CD8-positive, alpha-beta memory T cell (primary cell): ENCODE measurements around the gene CARNS1. TPM values are rescaled to one million over a fixed set of nuclear protein-coding genes. Genes with fewer than 3 reads are reported as not detected.

Experiments used
- CTCF ChIA-PET: fragments of 350-600 bp; sonication (Branson Sonifier 250); formaldehyde crosslinking; loops from one replicate; lab custom pipeline; 2021; ENCODE audit warnings: antibody characterized with exemption; lab: Charles Lee
- POLR2A ChIA-PET: fragments of 350-600 bp; sonication (Branson Sonifier 250); formaldehyde crosslinking; loops from one replicate; lab custom pipeline; 2021; ENCODE audit warnings: antibody characterized with exemption; lab: Charles Lee
- DNase-seq, 5 donors: peaks; one replicate each; pipeline versions ENCODE4 v3.0.0 to v3.0.0-alpha.2; 2020 to 2022; ENCODE audit warnings: mixed read lengths in 1 of 5
- H3K27ac ChIP-seq: one replicate; pipeline ENCODE4 v1.7.0; 2013; ENCODE audit warnings: low read depth, mild to moderate bottlenecking, low read length, moderate library complexity
- H3K27me3 ChIP-seq: 2 replicates; pipeline ENCODE4 v1.7.0; 2013; ENCODE audit warnings: low read length, mild to moderate bottlenecking; ENCODE audit not compliant: insufficient read depth, poor library complexity, severe bottlenecking
- H3K36me3 ChIP-seq: 2 replicates; pipeline ENCODE4 v1.7.0; 2013; ENCODE audit warnings: mild to moderate bottlenecking, low read length, moderate library complexity; ENCODE audit not compliant: insufficient read depth
- H3K4me1 ChIP-seq: 2 replicates; pipeline ENCODE4 v1.7.0; 2013; ENCODE audit warnings: mild to moderate bottlenecking, low read length, moderate library complexity; ENCODE audit not compliant: insufficient read depth
- H3K4me3 ChIP-seq: 2 replicates; pipeline ENCODE4 v1.7.0; 2013; ENCODE audit warnings: mild to moderate bottlenecking, low read length
- H3K9me3 ChIP-seq: 2 replicates; pipeline ENCODE4 v1.7.0; 2013; ENCODE audit warnings: mild to moderate bottlenecking, low read length
- H3K27ac Mint-ChIP-seq, 8 donors: one replicate each; pipeline ENCODE4 v1.8.0; 2020 to 2021; ENCODE audit warnings: mixed read lengths in 8 of 8, mild to moderate bottlenecking in 6 of 8, inconsistent platforms in 3 of 8, moderate library complexity in 3 of 8
- H3K27me3 Mint-ChIP-seq, 2 donors: one replicate each; pipeline ENCODE4 v1.8.0; 2020 to 2021; ENCODE audit warnings: mixed read lengths in 2 of 2, mild to moderate bottlenecking in 1 of 2, moderate library complexity in 1 of 2
- H3K36me3 Mint-ChIP-seq, 3 donors: one replicate each; pipeline ENCODE4 v1.8.0; 2020 to 2021; ENCODE audit warnings: mixed read lengths in 3 of 3, inconsistent platforms in 1 of 3, mild to moderate bottlenecking in 1 of 3
- H3K4me1 Mint-ChIP-seq, 3 donors: one replicate each; pipeline ENCODE4 v1.8.0; 2020 to 2021; ENCODE audit warnings: mixed read lengths in 3 of 3, inconsistent platforms in 1 of 3, mild to moderate bottlenecking in 1 of 3
- H3K4me3 Mint-ChIP-seq, 7 donors: one replicate each; pipeline ENCODE4 v1.8.0; 2020 to 2021; ENCODE audit warnings: mixed read lengths in 7 of 7, mild to moderate bottlenecking in 6 of 7, moderate library complexity in 4 of 7, inconsistent platforms in 2 of 7
- H3K9me3 Mint-ChIP-seq, 5 donors: one replicate each; pipeline ENCODE4 v1.8.0; 2020 to 2022; ENCODE audit warnings: mixed read lengths in 5 of 5, mild to moderate bottlenecking in 3 of 5, moderate library complexity in 2 of 5, inconsistent platforms in 1 of 5
- polyA plus RNA-seq: library from polyadenylated mRNA; unstranded; fragments of 300-500 nt; fragmentation: Illumina TruSeq; gene quantifications from one replicate; pipeline ENCODE4 v1.2.3, GENCODE V29; 2021
- total RNA-seq, 2 experiments: library from RNA; stranded (reverse); gene quantifications; one replicate each; pipeline ENCODE4 v1.2.3, GENCODE V29; 2021

CARNS1 gene
- total and polyA plus RNA-seq, 3 experiments from 2014 or later: 1.8 to 2.7 (median 2.0) TPM

DNA sequence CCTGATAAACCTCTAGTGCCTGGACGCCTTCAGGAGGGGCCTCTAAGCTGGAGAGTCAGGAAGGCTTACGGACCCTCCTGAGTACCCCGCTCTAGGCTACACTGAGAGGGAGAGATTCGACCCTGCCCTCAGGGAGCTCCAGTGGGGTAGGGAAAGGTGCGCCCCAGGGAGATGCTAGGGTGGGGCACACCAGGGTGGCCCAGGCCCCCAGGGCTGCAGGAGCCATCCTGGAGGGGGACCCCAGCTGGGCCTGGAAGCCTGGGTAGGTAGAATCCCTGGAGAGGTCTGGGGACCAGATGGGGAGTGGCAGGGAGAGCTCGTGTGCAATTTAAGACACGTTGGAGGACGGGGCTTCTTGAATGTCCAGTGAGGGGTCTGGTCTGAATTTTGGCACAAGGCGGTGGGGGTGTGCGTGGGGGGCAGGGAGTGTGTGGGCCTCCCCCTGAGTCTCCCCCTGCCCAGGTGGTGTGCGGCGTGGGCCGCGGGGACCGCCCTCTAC is 4.7 kb downstream of the CARNS1 start:
- peaks cover 51% of the 10 kb centered on the region for H3K4me1 ChIP-seq
- POLR2A ChIA-PET: interaction anchor here (0.7 to 5.9 kb wide), 10 partner anchors 8 to 67 kb away, joined by 3 to 111 read pairs (median 8); partner anchors contain the start of genes POLD4, PPP1CA, PTPRCAP and RPS6KB2
- peaks cover 42 to 62% (median 52%) of the 10 kb centered on the region in 3 donors for H3K4me1 Mint-ChIP-seq
- H3K27me3 Mint-ChIP-seq: no peaks in the 10 kb centered on the region
- no peaks in the 10 kb centered on the region for H3K9me3 Mint-ChIP-seq
- H3K36me3 Mint-ChIP-seq: no peaks in the 10 kb centered on the region
- no peaks in the 10 kb centered on the region for H3K9me3 ChIP-seq
- H3K27me3 ChIP-seq: no peaks in the 10 kb centered on the region
- H3K27ac ChIP-seq: peak overlapping the region; percentile 51
- CTCF ChIA-PET: interaction anchor here (0.7 to 9.8 kb wide), 7 partner anchors 11 to 75 kb away, joined by 3 to 108 read pairs (median 3); partner anchors contain the start of genes PPP1CA, PTPRCAP, RAD9A and TBC1D10C
- peak overlapping the region; percentile 73 to 90 (median 83) for H3K4me3 Mint-ChIP-seq
- no peaks in the 10 kb centered on the region for H3K36me3 ChIP-seq
- peak overlapping the region; percentile 78 to 95 (median 86) for H3K27ac Mint-ChIP-seq
- H3K4me3 ChIP-seq: peak overlapping the region; percentile 58
- DNase-seq: no peak

DNA sequence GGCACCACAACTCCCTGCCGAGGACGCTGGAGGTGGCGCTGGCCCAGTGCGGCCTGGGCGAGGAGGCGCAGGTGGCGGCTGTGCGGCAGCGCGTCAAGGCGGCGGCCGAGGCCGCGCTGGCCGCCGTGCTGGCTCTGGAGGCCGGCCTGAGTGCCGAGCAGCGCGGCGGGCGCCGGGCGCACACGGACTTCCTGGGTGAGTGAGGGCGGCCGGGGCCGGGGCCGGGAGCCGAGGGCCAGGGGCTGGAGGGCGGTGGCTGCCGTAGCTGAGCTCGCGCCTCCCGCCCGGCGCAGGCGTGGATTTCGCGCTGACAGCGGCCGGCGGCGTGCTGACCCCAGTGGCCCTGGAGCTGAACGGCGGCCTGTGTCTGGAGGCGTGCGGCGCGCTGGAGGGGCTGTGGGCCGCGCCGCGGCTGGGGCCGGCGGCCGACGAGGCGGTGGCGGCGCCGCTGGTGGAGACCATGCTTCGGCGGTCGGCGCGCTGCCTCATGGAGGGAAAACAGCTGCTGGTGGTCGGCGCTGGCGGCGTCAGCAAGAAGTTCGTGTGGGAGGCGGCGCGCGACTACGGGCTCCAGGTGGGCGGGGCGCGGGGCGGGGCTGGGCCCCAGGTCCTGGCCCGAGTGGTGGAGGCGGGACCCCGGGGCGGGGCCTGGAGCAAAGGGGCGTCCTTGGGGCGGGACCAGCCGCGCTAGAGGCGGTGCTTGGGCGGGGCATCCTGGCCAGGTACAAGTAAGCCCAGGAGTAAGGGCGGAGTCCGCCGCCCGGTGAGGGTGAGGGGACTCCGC is 5.4 kb downstream of the CARNS1 start:
- peaks cover 43 to 62% (median 51%) of the 10 kb centered on the region in 3 donors for H3K4me1 Mint-ChIP-seq
- peak overlapping the region; percentile 51 for H3K27ac ChIP-seq
- H3K4me3 ChIP-seq: peak overlapping the region; percentile 58
- CTCF ChIA-PET: interaction anchor here (1.2 to 9.8 kb wide), 5 partner anchors 10 to 48 kb away, joined by 3 to 108 read pairs (median 9); partner anchors contain the start of genes PPP1CA, RAD9A, TBC1D10C and TMEM134
- no peaks in the 10 kb centered on the region for H3K36me3 Mint-ChIP-seq
- POLR2A ChIA-PET: interaction anchor here (0.6 to 5.9 kb wide), 10 partner anchors 8 to 83 kb away, joined by 3 to 111 read pairs (median 6); partner anchors contain the start of genes POLD4, PPP1CA, PTPRCAP and RPS6KB2
- H3K9me3 ChIP-seq: no peaks in the 10 kb centered on the region
- H3K4me3 Mint-ChIP-seq: peak overlapping the region; percentile 70 to 90 (median 83)
- DNase-seq: peak; percentile 97 to 99 (median 98)
- peaks cover 0 to under 1% of the 10 kb centered on the region in 2 donors for H3K27me3 Mint-ChIP-seq
- no peaks in the 10 kb centered on the region for H3K27me3 ChIP-seq
- H3K36me3 ChIP-seq: no peaks in the 10 kb centered on the region
- H3K9me3 Mint-ChIP-seq: no peaks in the 10 kb centered on the region
- H3K4me1 ChIP-seq: peaks cover 49% of the 10 kb centered on the region
- peak overlapping the region; percentile 75 to 95 (median 88) for H3K27ac Mint-ChIP-seq

DNA sequence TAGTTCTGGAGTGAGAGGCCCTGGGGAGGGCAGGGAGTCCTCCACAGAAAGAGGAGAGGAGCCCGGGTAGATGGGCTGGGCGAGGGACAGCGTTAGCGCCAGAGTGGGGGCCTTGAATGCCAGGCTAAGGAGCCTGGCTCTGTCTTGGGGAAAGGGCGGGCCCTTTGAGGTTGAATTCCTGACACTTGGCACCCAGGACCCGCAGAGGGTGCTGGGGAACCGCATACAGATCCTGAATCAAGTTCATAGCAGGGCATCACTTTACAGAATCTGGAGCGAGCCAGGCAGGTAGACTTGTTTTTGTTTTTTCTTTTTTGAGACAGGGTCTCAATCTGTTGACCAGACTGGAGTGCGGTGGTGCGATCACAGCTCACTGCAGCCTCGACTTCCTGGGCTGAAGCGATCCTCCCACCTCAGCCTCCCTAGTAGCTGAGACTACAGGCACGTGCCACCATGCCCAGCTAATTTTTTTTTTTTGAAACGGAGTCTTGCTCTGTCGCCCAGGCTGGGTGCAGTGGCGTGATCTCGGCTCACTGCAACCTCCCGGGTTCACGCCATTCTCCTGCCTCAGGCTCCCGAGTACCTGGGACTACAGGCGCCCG is 6.1 kb downstream of the CARNS1 start:
- H3K4me1 Mint-ChIP-seq: peaks cover 36 to 55% (median 44%) of the 10 kb centered on the region in 3 donors
- no peaks in the 10 kb centered on the region for H3K27me3 ChIP-seq
- no peaks in the 10 kb centered on the region for H3K9me3 ChIP-seq
- H3K4me3 ChIP-seq: peak overlapping the region; percentile 54
- no peaks in the 10 kb centered on the region for H3K36me3 ChIP-seq
- ChIA-PET POLR2A (interaction anchor here (0.6 to 5.9 kb wide), 8 partner anchors 9 to 83 kb away, joined by 3 to 111 read pairs (median 8); partner anchors contain the start of genes POLD4, PPP1CA, PTPRCAP and TBC1D10C), CTCF (interaction anchor here (1.2 to 9.8 kb wide), 4 partner anchors 10 to 30 kb away, joined by 3 to 108 read pairs (median 8); partner anchors contain the start of genes PPP1CA, RAD9A and TBC1D10C)
- H3K27me3 Mint-ChIP-seq: peaks cover 0 to 1% of the 10 kb centered on the region in 2 donors
- no peak for DNase-seq
- no peaks in the 10 kb centered on the region for H3K36me3 Mint-ChIP-seq
- H3K9me3 Mint-ChIP-seq: no peaks in the 10 kb centered on the region
- peaks cover 42% of the 10 kb centered on the region for H3K4me1 ChIP-seq
- H3K27ac Mint-ChIP-seq: peak overlapping the region in 7 of 8 donors; percentile 75 to 94 (median 84)
- H3K4me3 Mint-ChIP-seq: peak overlapping the region; percentile 46 to 83 (median 71)
- no peak overlapping the region for H3K27ac ChIP-seq

DNA sequence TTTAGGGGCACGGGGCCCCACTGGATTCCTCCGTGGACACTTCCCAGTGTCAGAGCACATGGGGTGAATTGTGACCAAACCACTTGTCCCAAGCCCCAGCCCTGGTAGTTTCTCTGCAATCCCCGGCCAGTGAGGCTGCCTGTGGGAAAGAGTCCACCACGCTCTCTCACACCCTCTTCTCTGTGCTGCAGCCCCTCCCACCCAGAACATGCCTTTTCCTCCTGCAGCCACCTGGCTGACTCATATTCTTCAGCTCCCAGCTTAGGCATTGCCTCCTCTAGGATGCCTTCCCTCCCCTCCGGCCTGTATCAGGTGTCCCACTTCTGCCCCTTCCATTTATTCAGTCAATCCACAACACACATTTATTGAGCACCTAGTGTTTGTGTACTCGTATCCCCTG is 7.4 kb downstream of the CARNS1 start:
- Mint-ChIP-seq H3K4me3 (peak overlapping the region in 1 of 7 donors; percentile 24), H3K4me1 (peaks cover 35 to 50% (median 42%) of the 10 kb centered on the region in 3 donors), H3K36me3 (peaks cover 0 to under 1% (median 0%) of the 10 kb centered on the region in 3 donors), H3K27me3 (peaks cover 0 to 3% of the 10 kb centered on the region in 2 donors), H3K27ac (peak overlapping the region in 3 of 8 donors; percentile 22 to 75 (median 73)), H3K9me3 (no peaks in the 10 kb centered on the region)
- H3K4me3 ChIP-seq: no peak overlapping the region
- DNase-seq: no peak
- H3K9me3 ChIP-seq: no peaks in the 10 kb centered on the region
- POLR2A ChIA-PET: interaction anchor here (0.6 to 1.2 kb wide), 5 partner anchors 8 to 580 kb away, joined by 3 to 7 read pairs (median 3); partner anchors contain the start of gene TBC1D10C
- H3K27me3 ChIP-seq: no peaks in the 10 kb centered on the region
- peaks cover 36% of the 10 kb centered on the region for H3K4me1 ChIP-seq
- CTCF ChIA-PET: interaction anchor here (1.7 to 2.2 kb wide), 2 partner anchors 14 to 21 kb away, joined by 6 to 10 read pairs; partner anchors contain the start of gene PPP1CA
- H3K36me3 ChIP-seq: no peaks in the 10 kb centered on the region
- H3K27ac ChIP-seq: no peak overlapping the region

DNA sequence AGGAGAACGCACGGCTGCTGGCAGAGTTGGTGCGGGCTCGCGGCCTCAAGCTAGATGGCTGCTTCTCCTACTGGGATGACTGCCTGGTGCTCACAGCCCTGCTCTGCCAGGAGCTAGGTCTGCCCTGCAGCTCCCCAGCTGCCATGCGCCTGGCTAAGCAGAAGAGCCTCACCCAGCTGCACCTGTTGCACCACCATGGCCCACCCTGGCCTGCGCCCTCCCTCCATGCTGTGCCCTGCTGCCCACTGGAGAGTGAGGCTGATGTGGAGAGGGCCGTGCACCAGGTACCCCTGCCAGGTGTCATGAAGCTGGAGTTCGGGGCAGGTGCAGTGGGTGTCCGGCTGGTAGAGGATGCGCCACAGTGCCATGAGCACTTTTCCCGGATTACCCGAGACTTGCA is 8.0 kb downstream of the CARNS1 start:
- Mint-ChIP-seq H3K4me1 (peaks cover 34 to 48% (median 41%) of the 10 kb centered on the region in 3 donors), H3K27me3 (peaks cover 0 to 6% of the 10 kb centered on the region in 2 donors)

DNA sequence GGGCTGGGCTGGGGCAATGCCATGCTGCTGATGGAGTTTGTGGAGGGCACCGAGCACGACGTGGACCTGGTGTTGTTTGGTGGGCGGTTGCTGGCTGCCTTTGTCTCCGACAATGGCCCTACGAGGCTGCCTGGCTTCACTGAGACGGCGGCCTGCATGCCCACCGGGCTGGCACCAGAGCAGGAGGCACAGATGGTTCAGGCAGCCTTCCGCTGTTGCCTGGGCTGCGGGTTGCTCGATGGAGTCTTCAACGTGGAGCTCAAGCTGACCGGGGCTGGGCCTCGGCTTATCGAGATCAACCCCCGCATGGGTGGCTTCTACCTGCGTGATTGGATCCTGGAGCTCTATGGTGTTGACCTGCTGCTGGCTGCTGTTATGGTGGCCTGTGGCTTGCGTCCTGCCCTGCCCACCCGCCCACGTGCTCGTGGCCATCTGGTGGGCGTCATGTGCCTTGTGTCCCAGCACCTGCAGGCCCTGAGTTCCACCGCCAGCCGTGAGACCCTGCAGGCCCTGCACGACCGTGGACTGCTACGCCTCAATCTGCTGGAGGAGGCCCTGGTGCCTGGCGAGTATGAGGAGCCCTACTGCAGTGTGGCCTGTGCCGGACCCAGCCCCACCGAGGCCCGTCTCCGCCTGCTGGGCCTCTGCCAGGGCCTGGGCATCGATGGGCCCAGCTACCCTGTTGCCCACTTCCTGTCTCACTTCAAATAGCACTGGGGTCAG is 8.6 kb downstream of the CARNS1 start:
- H3K36me3 Mint-ChIP-seq: peaks cover 0 to 7% (median 0%) of the 10 kb centered on the region in 3 donors
- Histone ChIP-seq H3K27me3 (no peaks in the 10 kb centered on the region), H3K36me3 (no peaks in the 10 kb centered on the region), H3K4me3 (no peak overlapping the region), H3K9me3 (no peaks in the 10 kb centered on the region), H3K27ac (no peak overlapping the region), H3K4me1 (peaks cover 29% of the 10 kb centered on the region)
- H3K27me3 Mint-ChIP-seq: peaks cover 0 to 6% of the 10 kb centered on the region in 2 donors
- ChIA-PET POLR2A (interaction anchor here (0.5 to 1.2 kb wide), 3 partner anchors 11 to 21 kb away, joined by 3 to 6 read pairs (median 4); no protein-coding TSS in a partner anchor), CTCF (interaction anchor here (1.0 to 2.2 kb wide), 5 partner anchors 16 to 24 kb away, joined by 3 to 10 read pairs (median 5); partner anchors contain the start of gene PPP1CA)
- no peak for DNase-seq
- H3K4me3 Mint-ChIP-seq: peak overlapping the region in 1 of 7 donors; percentile 9
- no peaks in the 10 kb centered on the region for H3K9me3 Mint-ChIP-seq
- peaks cover 33 to 48% (median 35%) of the 10 kb centered on the region in 3 donors for H3K4me1 Mint-ChIP-seq
- H3K27ac Mint-ChIP-seq: no peak overlapping the region

More for the DNA sequence above, 8.0 kb downstream of the CARNS1 start:
- DNase-seq: no peak
- no peaks in the 10 kb centered on the region for H3K36me3 ChIP-seq
- ChIA-PET POLR2A (interaction anchor here (0.6 to 1.2 kb wide), 3 partner anchors 9 to 580 kb away, joined by 3 to 7 read pairs (median 3); no protein-coding TSS in a partner anchor), CTCF (interaction anchor here (1.7 to 2.2 kb wide), 2 partner anchors 15 to 22 kb away, joined by 6 to 10 read pairs; partner anchors contain the start of gene PPP1CA)
- no peaks in the 10 kb centered on the region for H3K9me3 ChIP-seq
- Mint-ChIP-seq H3K9me3 (no peaks in the 10 kb centered on the region), H3K27ac (peak overlapping the region in 1 of 8 donors; percentile 75), H3K4me3 (peak overlapping the region in 1 of 7 donors; percentile 24), H3K36me3 (peaks cover 0 to 5% (median 0%) of the 10 kb centered on the region in 3 donors)
- H3K27me3 ChIP-seq: no peaks in the 10 kb centered on the region
- no peak overlapping the region for H3K27ac ChIP-seq
- H3K4me3 ChIP-seq: no peak overlapping the region
- H3K4me1 ChIP-seq: peaks cover 31% of the 10 kb centered on the region
